ENCODE results near the gene RBMS1.
A peak's percentile ranks its signal among the peaks of the same experiment; 100 is the strongest.
"Not testable (repeated sequence)": the region's sequence is repeated elsewhere in the genome, so short reads cannot be mapped to it uniquely, and the experiment has no call there.

Gene RBMS1

DNA sequence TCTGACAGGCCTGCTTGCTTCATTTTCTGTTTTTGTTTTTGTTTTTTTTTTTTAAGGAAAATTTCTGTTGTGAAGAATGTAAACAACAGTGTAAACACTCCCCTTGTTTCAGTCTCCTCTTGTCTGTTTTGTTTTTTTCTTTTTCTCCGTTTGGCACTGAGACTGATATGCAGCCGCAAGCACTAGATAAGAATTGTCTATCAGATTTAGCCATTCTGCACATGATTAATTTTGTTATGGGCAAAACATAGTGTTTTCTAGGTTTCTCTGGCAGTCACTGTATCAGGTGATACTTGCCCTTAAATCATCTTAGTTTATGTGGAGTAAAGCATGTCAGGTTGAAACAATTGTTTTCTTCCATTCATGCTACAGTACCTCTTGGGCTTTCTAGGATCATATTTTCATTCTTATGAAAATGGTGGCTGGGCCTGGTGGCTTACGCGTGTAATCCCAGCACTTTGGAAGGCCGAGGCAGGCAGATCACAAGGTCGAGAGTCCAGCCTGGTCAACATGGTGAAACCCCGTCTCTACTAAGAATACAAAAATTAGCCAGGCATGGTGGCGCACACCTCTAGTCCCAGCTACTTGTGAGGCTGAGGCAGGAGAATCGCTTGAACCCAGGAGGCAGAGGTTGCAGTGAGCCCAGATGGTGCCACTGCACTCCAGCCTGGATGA is 12.9 kb upstream of the RBMS1 start:
- no peak for DNase-seq (ENCODE audit: low read depth, low spot score)
- H3K4me3 ChIP-seq (ENCODE audit: low read length): no peak overlapping the region

DNA sequence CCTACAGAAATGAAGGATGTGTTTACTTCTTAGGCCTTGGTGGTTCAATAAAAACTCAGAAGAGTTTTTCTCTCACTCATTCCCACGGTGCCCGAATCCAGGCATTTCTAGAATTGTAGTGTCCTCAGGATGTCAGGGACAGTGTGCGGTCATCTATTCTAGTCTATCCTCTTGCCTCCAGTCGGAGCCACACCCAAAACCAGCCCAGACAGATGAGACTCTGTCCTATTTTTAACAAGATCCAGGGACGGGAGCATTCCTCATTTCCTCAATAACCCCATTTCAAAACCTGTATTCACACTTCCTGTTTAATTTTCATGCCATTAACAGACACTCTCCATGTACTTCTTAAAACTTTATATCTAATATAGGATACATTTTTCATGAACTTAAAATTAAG is 11.6 kb upstream of the RBMS1 start:
- H3K4me3 ChIP-seq (ENCODE audit: low read length): no peak overlapping the region
- DNase-seq (ENCODE audit: low read depth, low spot score): no peak

DNA sequence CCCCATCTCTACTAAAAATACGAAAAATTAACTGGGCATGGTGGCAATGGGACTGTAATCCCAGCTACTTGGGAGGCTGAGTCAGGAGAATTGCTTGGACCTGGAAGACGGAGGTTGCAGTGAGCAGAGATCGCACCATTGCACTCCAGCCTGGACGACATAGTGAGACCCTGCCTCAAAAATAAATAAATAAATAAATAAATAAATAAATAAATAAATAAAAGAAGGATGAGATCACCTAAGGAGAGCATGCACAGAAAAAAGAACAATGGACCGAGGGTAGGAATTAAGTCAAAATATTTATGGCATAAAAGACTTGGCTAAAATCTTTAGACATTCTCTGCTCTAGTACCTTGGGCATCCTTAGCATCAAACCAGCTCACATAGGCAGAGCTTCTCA is 8.9 kb upstream of the RBMS1 start:
- DNase-seq (ENCODE audit: low read depth, low spot score): no peak
- no peak overlapping the region for H3K4me3 ChIP-seq (ENCODE audit: low read length)

DNA sequence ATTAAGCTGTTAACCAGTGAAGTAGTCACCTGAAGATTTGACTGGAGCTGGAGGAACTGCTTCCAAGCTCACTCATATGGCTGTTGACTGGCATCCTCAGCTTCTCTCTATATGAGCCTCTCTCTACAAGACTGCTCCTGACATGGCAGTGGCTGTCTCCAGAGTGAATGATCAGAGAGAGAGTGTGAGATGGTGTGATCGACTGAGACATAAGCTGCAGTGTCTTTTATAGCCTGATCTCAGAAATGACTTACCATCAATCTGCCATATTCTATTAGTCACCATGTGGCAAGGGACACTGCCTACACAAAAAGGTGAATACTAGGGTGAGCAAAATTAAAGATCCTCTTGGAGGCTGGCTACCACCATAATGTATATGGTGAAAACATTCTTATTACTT is 7.8 kb upstream of the RBMS1 start:
- H3K4me3 ChIP-seq (ENCODE audit: low read length): no peak overlapping the region
- no peak for DNase-seq (ENCODE audit: low read depth, low spot score)

DNA sequence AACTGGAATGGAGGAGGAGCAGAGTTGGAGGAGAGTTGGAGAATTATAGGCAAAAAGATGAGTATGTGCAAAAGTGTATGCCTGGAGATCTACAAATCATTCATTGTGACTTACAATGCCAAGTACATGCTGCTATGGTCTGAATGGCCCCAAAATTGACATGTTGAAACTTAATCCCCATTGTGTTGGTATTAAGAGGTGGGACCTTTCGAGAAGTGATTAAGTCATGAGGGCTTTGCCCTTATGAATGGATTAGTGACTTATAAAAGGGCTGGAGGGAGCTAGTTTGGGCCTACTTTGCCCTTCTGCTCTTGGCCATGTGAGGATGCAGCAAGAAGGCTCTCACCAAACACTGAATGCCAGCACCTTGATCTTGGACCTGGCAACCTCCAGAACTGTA is 6.3 kb upstream of the RBMS1 start:
- H3K4me3 ChIP-seq (ENCODE audit: low read length): no peak overlapping the region
- no peak for DNase-seq (ENCODE audit: low read depth, low spot score)

DNA sequence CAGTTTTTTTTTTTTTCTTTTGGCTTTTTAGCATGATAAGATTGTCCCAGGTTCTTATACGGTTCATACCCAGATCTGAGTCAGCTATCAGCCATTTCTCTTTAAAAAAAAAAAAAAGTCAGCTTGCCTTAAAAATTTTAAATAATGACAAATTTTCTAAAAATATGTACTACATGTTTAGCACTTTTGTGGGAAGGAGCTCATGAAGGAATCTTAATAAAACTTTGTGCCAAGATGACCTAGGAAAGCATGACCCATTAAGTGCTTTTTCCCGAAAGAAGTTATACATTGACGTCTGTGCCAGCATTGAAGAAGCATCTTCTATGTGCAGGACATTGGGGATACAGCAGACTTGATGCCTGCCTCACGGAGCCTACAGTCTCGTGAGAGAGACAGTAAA is 4.5 kb upstream of the RBMS1 start:
- H3K4me3 ChIP-seq (ENCODE audit: low read length): no peak overlapping the region

DNA sequence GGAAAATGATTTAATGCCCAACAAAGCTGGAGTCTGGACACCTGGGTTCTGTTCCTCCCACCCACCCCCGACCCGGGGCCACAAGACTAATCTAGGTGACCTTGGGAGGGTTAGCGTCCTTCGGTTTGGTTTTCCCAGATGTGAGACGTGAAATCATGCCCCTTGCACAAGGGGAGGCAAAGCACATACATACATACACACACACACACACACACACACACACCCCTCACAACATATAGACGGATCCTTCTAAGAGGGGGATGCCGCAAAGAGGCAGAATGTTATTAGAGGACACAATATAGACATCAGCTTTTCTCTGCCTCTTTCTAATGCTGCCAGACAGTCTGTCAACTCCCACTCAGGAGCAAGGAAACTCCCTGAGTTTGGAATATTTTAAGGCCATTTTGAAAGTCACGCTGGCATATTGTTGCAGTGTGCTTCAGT is 616 bp upstream of the RBMS1 start:
- peak overlapping the region; percentile 63 for H3K4me3 ChIP-seq (ENCODE audit: low read length)
- DNase-seq (ENCODE audit: low read depth, low spot score): no peak

More for the DNA sequence above, 4.5 kb upstream of the RBMS1 start:
- no peak for DNase-seq (ENCODE audit: low read depth, low spot score)

DNA sequence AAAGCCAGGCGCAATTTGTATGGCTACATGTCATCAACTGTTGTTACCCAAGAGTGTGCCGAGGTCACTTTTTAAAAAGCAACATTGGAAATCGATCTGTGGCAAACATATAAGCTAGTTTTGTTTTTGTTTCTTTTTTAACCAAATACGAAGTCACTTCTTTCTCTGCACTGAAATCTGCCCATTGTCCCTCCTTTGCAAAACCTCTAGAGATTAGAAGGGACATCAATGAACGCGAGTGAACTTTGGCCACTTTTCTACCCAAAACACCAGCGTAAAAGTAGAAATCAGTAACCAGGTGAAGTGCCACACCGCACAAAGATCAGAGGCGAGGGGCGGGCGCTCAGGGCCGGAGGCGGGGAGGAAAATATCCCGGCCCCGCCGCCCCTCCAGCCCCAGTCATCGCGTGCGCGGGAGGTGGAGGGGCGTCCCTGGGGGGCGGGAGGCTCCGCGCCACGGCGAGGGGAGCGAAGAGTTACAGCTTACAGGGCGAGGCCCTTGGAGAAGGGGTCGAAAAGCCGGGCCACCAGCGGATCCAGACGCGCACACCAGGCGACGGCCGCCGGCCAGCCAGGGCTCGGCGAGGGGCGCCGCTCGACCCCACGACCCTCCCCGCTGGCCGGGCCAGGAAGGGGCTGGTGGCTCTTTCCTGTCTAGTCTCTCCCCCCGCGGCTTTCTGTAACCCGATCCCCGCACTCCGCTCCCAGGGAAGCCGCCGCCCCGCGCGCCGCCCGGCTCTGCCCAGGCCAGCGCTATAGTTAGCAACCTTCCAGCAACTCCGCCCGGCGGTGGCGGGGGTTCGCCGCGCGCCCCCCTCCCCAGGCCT is 993 bp downstream of the RBMS1 start:
- peak overlapping the region; percentile 63 for H3K4me3 ChIP-seq (ENCODE audit: low read length)
- no peak for DNase-seq (ENCODE audit: low read depth, low spot score)

DNA sequence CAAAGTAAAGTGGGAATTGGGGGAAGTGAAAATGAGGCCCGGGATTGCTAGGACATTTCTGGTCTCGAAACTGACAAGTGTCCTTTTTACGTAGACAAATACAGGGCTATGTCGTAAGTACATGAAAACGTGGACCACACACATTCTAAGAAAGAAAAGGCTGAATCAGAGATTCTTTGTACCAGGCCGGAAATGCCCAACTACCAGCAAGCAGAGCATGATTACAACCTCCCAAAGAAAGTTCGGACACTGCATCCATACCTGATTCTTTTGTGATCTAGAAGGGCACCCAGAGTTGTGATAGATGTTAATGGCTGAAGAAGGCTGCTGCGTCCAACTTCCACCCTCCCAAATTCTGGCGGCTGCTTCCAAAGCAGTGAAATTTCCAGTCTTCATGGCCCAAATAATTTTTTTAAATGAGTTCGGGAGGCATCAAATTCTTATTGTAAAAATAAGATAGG is 1.7 kb downstream of the RBMS1 start:
- H3K4me3 ChIP-seq (ENCODE audit: low read length): peak overlapping the region; percentile 63; the same call in 1 of the 2 replicates
- DNase-seq (ENCODE audit: low read depth, low spot score): no peak

DNA sequence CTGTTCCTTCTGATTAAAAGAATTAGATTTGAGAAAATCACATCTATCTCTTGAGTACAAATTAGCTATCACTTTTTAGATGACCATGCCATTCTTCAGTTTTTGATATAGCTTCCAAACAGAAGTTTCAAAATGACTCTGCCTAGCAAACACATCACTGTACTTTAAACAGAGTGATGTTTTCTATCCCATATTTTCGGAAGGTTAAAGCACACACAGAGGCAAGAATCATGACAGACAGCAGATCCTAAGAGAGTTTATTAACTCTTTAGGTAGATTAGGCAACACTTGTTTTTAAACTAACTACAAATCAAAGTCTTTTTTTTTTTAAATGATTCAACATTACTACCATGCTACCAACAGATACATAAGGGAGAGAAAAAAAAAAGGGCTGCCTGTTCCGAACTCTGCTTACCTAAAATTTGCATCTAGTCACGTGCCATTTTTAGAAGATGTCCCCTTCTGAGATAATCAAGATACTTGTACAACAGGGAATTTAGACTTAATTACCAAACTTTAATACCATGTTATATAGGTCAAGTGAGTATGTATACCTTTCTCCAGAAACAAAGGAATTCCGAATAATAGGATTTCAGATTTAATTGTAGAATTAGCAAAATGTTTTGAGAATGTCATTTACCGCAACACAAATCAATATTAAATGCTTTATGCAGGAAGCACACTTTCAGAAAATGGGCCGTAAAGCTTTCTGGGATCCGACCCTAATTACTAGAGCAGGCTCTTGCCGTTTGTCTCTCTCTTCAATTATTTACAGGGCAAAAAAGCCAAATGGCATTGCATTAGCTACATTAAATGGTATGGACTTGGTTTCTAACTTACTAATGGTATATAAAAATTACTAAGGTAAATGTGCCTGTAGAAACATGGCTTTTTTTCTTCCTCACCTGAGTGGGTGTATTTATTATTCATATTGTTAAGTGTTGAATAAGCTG is 2.6 kb downstream of the RBMS1 start:
- no peak for DNase-seq (ENCODE audit: low read depth, low spot score)
- H3K4me3 ChIP-seq (ENCODE audit: low read length): no peak overlapping the region

DNA sequence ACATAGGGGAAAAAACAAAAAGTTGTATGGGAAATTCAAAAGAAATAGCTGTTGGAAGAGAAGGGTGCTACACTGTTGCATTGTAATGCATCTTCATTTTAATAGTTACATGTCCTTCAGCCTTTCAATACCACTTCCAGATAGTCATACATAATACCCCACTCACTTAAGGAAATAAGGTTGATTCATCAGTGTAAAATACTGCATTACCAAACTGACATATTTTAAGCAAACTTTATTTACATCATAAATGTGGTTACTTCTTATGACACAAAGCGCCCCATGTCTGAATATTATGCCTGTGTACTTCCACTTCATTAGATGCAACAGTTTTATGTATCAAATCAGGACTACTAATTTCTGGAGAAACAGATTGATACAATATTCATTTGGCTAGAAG is 4.5 kb downstream of the RBMS1 start:
- H3K4me3 ChIP-seq (ENCODE audit: low read length): no peak overlapping the region
- DNase-seq (ENCODE audit: low read depth, low spot score): no peak

DNA sequence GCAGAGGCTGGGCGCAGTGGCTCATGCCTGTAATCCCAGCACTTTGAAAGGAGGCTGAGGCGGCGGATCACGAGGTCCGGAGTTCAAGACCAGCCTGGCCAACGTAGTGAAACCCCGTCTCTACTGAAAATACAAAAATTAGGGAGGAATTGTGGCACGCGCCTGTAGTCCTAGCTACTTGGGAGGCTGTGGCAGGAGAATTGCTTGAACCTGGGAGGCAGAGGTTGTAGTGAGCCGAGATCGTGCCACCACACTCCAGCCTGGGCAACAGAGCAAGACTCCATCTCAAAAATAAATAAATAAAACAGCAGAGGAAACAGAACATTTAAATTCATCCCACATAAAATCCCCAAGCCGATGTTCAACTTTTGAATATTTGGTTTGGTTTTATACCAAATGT is 5.3 kb downstream of the RBMS1 start:
- H3K4me3 ChIP-seq (ENCODE audit: low read length); DNase-seq (ENCODE audit: low read depth, low spot score): not testable (repeated sequence)

DNA sequence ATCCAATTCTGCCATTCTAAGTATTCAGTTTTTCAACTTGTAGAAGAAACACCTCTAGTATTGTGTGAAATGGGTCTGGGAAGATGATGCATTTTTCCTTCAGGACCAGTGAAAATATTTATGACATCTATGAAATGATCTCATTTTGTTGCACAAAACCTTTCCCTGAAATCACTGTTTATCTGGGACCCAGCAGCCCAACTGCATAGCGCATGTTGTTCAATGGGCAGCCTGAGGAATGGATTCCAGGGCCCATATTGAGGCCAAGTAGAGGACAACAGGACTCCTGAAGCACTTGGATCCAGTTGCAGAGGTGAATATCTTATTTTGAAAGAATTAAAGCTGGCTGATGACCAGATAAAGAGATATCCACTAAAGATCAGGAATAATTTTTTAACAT is 7.3 kb downstream of the RBMS1 start:
- no peak for DNase-seq (ENCODE audit: low read depth, low spot score)
- H3K4me3 ChIP-seq (ENCODE audit: low read length): no peak overlapping the region

DNA sequence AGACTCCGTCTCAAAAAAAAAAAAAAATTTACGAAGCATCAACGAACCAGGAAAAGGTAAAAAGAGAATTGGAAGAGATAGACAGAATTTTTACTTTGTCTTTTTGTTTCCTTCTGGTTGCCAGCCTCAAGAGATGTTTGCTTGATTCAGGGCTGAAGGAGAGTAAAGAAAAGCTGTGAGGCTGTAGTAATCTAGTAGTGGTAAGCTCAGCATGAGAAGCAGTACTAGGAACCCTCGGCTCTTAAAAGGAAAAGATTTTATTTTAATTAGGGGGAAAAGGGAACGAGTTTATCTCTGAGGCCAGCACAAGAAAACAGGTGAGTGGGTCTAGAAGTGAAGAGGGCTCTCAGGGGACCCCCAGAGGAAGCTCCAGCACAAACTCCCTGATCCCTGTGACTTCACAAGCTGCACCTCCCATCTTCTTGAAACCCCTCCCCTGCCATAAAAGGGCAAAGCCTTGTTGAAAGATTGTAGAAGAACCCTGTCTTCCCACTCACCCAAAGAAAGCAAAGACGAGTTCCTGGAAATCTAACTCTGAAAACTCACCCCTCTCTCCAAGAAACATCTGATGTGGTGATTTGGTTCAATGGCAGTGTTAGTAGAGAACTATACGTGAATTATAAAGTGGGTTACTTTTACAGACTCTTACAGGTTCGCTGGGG is 8.6 kb downstream of the RBMS1 start:
- DNase-seq (ENCODE audit: low read depth, low spot score): no peak

DNA sequence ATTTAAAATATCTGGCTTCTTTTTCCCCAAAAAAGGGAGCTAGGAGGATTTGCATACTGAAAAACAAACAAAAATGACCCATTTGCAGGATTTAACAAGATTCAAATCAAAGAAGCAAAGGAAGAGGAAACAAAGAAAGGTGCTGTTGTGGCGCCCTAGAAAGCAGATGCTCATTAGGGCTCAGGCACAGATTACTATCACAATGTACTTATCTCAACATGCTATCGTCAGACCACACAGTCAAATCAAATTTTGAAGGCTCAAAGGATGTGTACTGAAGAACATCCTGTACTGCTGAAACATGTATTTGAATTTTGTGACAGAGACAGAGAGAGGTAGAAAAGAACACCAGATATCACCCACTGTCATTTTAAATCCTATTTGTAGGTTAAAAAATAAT is 10.9 kb downstream of the RBMS1 start:
- peak; percentile 88 for DNase-seq (ENCODE audit: low read depth, low spot score)
- no peak overlapping the region for H3K4me3 ChIP-seq (ENCODE audit: low read length)

More for the DNA sequence above, 8.6 kb downstream of the RBMS1 start:
- H3K4me3 ChIP-seq (ENCODE audit: low read length): no peak overlapping the region

DNA sequence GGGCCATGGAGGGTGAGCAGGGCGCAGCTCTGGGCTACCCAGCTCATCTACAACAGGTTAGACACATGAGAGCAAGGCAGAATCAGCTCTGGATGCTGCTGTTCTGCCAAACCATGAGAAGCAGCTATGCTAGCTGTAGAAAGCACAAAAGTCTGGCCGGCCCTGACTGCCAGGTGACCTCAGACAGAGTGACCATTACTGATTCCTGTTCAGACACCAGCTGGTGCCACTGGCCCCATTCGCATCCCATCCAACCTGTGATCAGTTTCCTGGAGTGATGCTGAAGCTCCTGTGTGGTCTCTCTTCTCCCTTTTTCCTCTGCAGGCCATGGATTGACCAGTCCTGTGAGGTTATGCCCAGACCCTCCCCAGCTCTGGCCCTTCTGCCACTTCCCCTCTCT is 14.3 kb downstream of the RBMS1 start:
- no peak overlapping the region for H3K4me3 ChIP-seq (ENCODE audit: low read length)
- DNase-seq (ENCODE audit: low read depth, low spot score): no peak

DNA sequence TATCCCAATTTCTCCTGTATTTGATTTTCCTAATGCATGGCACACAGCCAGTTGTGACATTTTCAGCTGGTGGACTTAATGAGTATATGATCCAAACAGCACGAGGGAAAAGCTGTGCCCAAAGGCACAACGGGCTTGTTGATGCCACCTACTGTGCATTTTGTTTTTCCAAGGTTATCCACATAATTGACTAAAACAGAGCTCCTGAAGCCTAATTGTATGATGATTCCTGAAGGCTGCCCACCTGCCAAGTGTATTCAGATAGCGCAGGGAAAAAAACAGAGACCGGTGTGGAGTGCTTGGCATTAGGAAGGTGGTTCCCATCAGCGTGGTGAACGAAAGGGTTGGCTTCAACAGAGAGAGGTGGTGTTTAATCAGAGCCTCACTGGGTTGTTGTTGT is 14.9 kb downstream of the RBMS1 start:
- no peak for DNase-seq (ENCODE audit: low read depth, low spot score)
- no peak overlapping the region for H3K4me3 ChIP-seq (ENCODE audit: low read length)

DNA sequence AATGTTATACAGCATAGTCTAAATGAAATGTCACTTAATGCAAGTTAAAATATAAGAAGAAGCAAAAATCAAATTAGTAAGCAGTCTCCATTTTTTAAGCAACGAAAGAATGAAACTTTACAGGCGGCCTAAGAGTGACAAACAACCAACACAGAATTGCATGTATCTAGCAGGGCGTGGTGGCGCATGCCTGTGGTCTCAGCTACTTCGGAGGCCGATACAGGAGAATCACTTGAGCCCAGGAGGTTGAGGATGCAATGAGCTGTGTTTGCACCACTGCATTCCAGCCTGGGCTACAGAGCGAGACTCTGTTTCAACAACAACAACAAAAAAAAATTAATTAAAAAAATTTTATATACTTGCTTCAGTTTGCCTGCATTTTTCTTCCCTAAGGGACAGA is 16.6 kb downstream of the RBMS1 start:
- H3K4me3 ChIP-seq (ENCODE audit: low read length): no peak overlapping the region
- no peak for DNase-seq (ENCODE audit: low read depth, low spot score)
